ENCODE results near the gene IL22RA2.

DNA sequence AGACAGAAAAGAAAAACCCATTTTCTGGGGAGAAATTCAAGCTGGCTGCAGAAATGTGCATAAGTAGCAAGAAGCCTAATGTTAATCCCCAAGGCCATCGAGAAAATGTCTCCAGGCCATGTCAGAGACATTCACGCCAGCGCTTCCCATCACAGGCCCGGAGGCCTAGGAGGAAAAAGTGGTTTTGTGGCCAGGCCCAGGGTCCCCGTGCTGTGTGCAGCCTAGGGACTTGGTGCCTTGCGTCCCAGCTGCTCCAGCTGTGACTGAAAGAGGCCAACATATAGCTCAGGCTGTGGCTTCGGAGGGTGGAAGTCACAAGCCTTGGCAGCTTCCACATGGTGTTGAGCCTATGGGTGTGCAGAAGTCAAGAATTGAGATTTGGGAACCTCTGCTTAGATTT, 34.8 kb upstream of the IL22RA2 start:
- TF ChIP-seq, protein P1, sequence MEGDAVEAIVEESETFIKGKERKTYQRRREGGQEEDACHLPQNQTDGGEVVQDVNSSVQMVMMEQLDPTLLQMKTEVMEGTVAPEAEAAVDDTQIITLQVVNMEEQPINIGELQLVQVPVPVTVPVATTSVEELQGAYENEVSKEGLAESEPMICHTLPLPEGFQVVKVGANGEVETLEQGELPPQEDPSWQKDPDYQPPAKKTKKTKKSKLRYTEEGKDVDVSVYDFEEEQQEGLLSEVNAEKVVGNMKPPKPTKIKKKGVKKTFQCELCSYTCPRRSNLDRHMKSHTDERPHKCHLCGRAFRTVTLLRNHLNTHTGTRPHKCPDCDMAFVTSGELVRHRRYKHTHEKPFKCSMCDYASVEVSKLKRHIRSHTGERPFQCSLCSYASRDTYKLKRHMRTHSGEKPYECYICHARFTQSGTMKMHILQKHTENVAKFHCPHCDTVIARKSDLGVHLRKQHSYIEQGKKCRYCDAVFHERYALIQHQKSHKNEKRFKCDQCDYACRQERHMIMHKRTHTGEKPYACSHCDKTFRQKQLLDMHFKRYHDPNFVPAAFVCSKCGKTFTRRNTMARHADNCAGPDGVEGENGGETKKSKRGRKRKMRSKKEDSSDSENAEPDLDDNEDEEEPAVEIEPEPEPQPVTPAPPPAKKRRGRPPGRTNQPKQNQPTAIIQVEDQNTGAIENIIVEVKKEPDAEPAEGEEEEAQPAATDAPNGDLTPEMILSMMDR (conservative IDR thresholded peaks at IDR 0.05; ENCODE audit: low read depth, low read length): no peak
- TF ChIP-seq EZH2 (IDR thresholded peaks at IDR 0.05; ENCODE audit: borderline replicate concordance, low read depth, low read length, poor library complexity, severe bottlenecking): no peak
